K562 (cell line): ENCODE data around the gene RBPMS2. TPM values are rescaled to one million over a fixed set of nuclear protein-coding genes. Genes with fewer than 3 reads are reported as not detected.

Experiments
- CBFA2T2 ChIP-seq: fragments of 450-650 bp; conservative IDR thresholded peaks from 2 replicates; pipeline ENCODE4 v1.6.1; 2017; ENCODE audit warnings: mild to moderate bottlenecking
- EHMT2 ChIP-seq: fragments of 450-650 bp; IDR thresholded peaks from 2 replicates; pipeline ENCODE4 v1.6.1; 2018; ENCODE audit warnings: antibody characterized with exemption
- KLF13 ChIP-seq: fragments of 450-650 bp; IDR thresholded peaks from 2 replicates; pipeline ENCODE4 v1.6.1; 2016; ENCODE audit warnings: missing genetic modification characterization, low read depth, mild to moderate bottlenecking, missing compliant biosample characterization, moderate library complexity, borderline replicate concordance
- L3MBTL2 ChIP-seq: fragments of 450-650 bp; IDR thresholded peaks from 2 replicates; pipeline ENCODE4 v1.6.1; 2016; ENCODE audit warnings: mild to moderate bottlenecking, moderate library complexity
- OTX1 ChIP-seq: fragments of 450-650 bp; formaldehyde crosslinking; IDR thresholded peaks from 2 replicates; pipeline ENCODE4 v1.4.0; 2022; ENCODE audit warnings: mild to moderate bottlenecking
- PTRF ChIP-seq: fragments of 450-650 bp; IDR thresholded peaks from 2 replicates; pipeline ENCODE4 v1.6.1; 2016; ENCODE audit warnings: mild to moderate bottlenecking, missing genetic modification characterization, missing compliant biosample characterization
- SETDB1 ChIP-seq: IDR thresholded peaks from one replicate; pipeline ENCODE4 v1.6.1; 2012; ENCODE audit warnings: low read length, control low read depth, inconsistent platforms
- ZC3H4 ChIP-seq: sonication (generic); formaldehyde crosslinking; IDR thresholded peaks from 2 replicates; pipeline ENCODE4 v1.9.0; 2021; ENCODE audit warnings: missing genetic modification reagents, borderline replicate concordance
- ZNF507 ChIP-seq: conservative IDR thresholded peaks from 2 replicates; pipeline ENCODE4 v1.6.1; 2017; ENCODE audit warnings: missing genetic modification characterization, missing compliant biosample characterization
- polyA plus RNA-seq, 8 experiments: library from polyadenylated mRNA; depleted of rRNA in 4 of 8; stranded (reverse) in 5 of 8; unstranded in 3 of 8; fragments of >200 nt; fragmentation: Nextera tagmentation in 2 of 8; fragmentation: Illumina TruSeq in 1 of 8; extraction: Ambion mirVana in 2 of 8; extraction: Trizol in 1 of 8; gene quantifications; 2 replicates each; pipeline versions ENCODE4 v1.2.1 to v1.2.3, GENCODE V29; 2011 to 2014; ENCODE audit warnings: inconsistent platforms in 1 of 8, missing spikeins in 1 of 8
- total RNA-seq, 7 experiments: library from RNA; depleted of rRNA in 6 of 7; stranded (reverse); fragments of >200 nt in 6 of 7; fragmentation: Illumina TruSeq in 2 of 7; extraction: Trizol in 2 of 7; gene quantifications; 2 replicates each; pipeline versions ENCODE4 v1.2.1 to v1.2.3, GENCODE V29; 2011 to 2021; ENCODE audit warnings: low replicate concordance in 1 of 7
- TF ChIP-seq, protein P1 (sequence below): fragments of 450-650 bp; IDR thresholded peaks from 2 replicates; pipeline ENCODE4 v1.6.1; 2017; ENCODE audit warnings: antibody characterized with exemption, mild to moderate bottlenecking
- TF ChIP-seq, protein P2 (sequence below): fragments of 450-650 bp; IDR thresholded peaks from 2 replicates; pipeline ENCODE4 v1.6.1; 2016; ENCODE audit warnings: mild to moderate bottlenecking, moderate library complexity

The RBPMS2 gene
- total and polyA plus RNA-seq, 9 of the 15 experiments (the other 6 are each of a cell fraction or from before 2014, with no cell fraction given): 0.11 to 2.6 (median 0.37) TPM; not detected in 1

DNA sequence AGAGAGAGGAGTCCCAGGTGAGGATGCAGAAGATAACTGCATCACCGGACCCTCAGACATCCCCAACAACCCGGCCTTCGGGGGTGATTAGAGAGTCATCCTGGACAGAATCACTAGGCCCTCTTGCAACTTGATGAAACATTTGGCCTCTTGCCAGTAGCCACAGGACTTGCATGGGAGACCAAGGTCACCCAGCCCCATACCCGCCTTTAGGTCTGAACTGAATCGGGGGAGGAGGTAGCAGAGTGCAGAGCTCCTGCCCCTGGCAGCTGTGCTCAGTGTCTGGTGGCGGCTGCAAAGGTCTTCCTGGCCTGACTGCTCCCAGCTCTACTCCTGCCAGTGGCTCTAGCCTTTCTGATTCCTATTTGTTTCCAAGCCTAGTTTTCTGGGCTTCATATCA is 37.7 kb upstream of the RBPMS2 start (continued):
- no peak for TF ChIP-seq KLF13 (tag)
- no peak for TF ChIP-seq PTRF
- TF ChIP-seq SETDB1: no peak
- no peak for TF ChIP-seq CBFA2T2
- TF ChIP-seq ZNF507 (tag): no peak
- no peak for TF ChIP-seq OTX1
- TF ChIP-seq ZC3H4 (CRISPR knock-in tag): no peak
- TF ChIP-seq L3MBTL2: 0 out of 2 replicates have a peak, but pooled peaks have one; percentile 22
- TF ChIP-seq, protein P1, sequence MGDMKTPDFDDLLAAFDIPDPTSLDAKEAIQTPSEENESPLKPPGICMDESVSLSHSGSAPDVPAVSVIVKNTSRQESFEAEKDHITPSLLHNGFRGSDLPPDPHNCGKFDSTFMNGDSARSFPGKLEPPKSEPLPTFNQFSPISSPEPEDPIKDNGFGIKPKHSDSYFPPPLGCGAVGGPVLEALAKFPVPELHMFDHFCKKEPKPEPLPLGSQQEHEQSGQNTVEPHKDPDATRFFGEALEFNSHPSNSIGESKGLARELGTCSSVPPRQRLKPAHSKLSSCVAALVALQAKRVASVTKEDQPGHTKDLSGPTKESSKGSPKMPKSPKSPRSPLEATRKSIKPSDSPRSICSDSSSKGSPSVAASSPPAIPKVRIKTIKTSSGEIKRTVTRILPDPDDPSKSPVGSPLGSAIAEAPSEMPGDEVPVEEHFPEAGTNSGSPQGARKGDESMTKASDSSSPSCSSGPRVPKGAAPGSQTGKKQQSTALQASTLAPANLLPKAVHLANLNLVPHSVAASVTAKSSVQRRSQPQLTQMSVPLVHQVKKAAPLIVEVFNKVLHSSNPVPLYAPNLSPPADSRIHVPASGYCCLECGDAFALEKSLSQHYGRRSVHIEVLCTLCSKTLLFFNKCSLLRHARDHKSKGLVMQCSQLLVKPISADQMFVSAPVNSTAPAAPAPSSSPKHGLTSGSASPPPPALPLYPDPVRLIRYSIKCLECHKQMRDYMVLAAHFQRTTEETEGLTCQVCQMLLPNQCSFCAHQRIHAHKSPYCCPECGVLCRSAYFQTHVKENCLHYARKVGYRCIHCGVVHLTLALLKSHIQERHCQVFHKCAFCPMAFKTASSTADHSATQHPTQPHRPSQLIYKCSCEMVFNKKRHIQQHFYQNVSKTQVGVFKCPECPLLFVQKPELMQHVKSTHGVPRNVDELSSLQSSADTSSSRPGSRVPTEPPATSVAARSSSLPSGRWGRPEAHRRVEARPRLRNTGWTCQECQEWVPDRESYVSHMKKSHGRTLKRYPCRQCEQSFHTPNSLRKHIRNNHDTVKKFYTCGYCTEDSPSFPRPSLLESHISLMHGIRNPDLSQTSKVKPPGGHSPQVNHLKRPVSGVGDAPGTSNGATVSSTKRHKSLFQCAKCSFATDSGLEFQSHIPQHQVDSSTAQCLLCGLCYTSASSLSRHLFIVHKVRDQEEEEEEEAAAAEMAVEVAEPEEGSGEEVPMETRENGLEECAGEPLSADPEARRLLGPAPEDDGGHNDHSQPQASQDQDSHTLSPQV: no peak
- TF ChIP-seq, protein P2, sequence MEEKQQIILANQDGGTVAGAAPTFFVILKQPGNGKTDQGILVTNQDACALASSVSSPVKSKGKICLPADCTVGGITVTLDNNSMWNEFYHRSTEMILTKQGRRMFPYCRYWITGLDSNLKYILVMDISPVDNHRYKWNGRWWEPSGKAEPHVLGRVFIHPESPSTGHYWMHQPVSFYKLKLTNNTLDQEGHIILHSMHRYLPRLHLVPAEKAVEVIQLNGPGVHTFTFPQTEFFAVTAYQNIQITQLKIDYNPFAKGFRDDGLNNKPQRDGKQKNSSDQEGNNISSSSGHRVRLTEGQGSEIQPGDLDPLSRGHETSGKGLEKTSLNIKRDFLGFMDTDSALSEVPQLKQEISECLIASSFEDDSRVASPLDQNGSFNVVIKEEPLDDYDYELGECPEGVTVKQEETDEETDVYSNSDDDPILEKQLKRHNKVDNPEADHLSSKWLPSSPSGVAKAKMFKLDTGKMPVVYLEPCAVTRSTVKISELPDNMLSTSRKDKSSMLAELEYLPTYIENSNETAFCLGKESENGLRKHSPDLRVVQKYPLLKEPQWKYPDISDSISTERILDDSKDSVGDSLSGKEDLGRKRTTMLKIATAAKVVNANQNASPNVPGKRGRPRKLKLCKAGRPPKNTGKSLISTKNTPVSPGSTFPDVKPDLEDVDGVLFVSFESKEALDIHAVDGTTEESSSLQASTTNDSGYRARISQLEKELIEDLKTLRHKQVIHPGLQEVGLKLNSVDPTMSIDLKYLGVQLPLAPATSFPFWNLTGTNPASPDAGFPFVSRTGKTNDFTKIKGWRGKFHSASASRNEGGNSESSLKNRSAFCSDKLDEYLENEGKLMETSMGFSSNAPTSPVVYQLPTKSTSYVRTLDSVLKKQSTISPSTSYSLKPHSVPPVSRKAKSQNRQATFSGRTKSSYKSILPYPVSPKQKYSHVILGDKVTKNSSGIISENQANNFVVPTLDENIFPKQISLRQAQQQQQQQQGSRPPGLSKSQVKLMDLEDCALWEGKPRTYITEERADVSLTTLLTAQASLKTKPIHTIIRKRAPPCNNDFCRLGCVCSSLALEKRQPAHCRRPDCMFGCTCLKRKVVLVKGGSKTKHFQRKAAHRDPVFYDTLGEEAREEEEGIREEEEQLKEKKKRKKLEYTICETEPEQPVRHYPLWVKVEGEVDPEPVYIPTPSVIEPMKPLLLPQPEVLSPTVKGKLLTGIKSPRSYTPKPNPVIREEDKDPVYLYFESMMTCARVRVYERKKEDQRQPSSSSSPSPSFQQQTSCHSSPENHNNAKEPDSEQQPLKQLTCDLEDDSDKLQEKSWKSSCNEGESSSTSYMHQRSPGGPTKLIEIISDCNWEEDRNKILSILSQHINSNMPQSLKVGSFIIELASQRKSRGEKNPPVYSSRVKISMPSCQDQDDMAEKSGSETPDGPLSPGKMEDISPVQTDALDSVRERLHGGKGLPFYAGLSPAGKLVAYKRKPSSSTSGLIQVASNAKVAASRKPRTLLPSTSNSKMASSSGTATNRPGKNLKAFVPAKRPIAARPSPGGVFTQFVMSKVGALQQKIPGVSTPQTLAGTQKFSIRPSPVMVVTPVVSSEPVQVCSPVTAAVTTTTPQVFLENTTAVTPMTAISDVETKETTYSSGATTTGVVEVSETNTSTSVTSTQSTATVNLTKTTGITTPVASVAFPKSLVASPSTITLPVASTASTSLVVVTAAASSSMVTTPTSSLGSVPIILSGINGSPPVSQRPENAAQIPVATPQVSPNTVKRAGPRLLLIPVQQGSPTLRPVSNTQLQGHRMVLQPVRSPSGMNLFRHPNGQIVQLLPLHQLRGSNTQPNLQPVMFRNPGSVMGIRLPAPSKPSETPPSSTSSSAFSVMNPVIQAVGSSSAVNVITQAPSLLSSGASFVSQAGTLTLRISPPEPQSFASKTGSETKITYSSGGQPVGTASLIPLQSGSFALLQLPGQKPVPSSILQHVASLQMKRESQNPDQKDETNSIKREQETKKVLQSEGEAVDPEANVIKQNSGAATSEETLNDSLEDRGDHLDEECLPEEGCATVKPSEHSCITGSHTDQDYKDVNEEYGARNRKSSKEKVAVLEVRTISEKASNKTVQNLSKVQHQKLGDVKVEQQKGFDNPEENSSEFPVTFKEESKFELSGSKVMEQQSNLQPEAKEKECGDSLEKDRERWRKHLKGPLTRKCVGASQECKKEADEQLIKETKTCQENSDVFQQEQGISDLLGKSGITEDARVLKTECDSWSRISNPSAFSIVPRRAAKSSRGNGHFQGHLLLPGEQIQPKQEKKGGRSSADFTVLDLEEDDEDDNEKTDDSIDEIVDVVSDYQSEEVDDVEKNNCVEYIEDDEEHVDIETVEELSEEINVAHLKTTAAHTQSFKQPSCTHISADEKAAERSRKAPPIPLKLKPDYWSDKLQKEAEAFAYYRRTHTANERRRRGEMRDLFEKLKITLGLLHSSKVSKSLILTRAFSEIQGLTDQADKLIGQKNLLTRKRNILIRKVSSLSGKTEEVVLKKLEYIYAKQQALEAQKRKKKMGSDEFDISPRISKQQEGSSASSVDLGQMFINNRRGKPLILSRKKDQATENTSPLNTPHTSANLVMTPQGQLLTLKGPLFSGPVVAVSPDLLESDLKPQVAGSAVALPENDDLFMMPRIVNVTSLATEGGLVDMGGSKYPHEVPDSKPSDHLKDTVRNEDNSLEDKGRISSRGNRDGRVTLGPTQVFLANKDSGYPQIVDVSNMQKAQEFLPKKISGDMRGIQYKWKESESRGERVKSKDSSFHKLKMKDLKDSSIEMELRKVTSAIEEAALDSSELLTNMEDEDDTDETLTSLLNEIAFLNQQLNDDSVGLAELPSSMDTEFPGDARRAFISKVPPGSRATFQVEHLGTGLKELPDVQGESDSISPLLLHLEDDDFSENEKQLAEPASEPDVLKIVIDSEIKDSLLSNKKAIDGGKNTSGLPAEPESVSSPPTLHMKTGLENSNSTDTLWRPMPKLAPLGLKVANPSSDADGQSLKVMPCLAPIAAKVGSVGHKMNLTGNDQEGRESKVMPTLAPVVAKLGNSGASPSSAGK: no peak
- TF ChIP-seq EHMT2: no peak
